GM12892 (cell line): ENCODE measurements around the gene ZC3H8.

ENCODE experiments used
- POLR2A ChIP-seq: IDR thresholded peaks from 2 replicates; pipeline ENCODE4 v1.6.1; 2011; ENCODE audit warnings: low read depth, low read length, control low read depth
- POLR2AphosphoS5 ChIP-seq: IDR thresholded peaks from 2 replicates; pipeline ENCODE4 v1.6.1; 2011; ENCODE audit warnings: low read depth, low read length, control low read depth
- TAF1 ChIP-seq: IDR thresholded peaks from 2 replicates; pipeline ENCODE4 v1.6.1; 2011; ENCODE audit warnings: low read depth, mild to moderate bottlenecking, control low read depth, low read length, borderline replicate concordance

GRCh38 chr2:112217854-112218253 lies 37.0 kb downstream of the ZC3H8 start:
- TF ChIP-seq POLR2AphosphoS5 (no peak), TAF1 (no peak), POLR2A (no peak)
